Cardiac fibroblast (primary cell): ENCODE data around the gene IFNL4.
"Not testable (repeated sequence)": the region's sequence is repeated elsewhere in the genome, so short reads cannot be mapped to it uniquely, and the experiment has no call there.

ENCODE experiments used
- DNase-seq, 2 donors: peaks; one replicate each; pipeline versions ENCODE4 v3.0.0 to v3.0.0-alpha.2; 2010; ENCODE audit warnings: low read depth in 2 of 2
- H3K4me3 ChIP-seq, 2 donors: replicated peaks in 1 of 2; 1 replicate in 1 of 2; 2 replicates in 1 of 2; pipeline ENCODE4 v1.5.1; 2011; ENCODE audit warnings: low read depth in 2 of 2, low read length in 2 of 2, mild to moderate bottlenecking in 2 of 2, moderate library complexity in 1 of 2
- TF ChIP-seq, protein P1 (sequence below): IDR thresholded peaks from one replicate; pipeline ENCODE4 v1.5.1; 2011; ENCODE audit warnings: low read depth, mild to moderate bottlenecking, low read length, inconsistent platforms

The IFNL4 gene

DNA sequence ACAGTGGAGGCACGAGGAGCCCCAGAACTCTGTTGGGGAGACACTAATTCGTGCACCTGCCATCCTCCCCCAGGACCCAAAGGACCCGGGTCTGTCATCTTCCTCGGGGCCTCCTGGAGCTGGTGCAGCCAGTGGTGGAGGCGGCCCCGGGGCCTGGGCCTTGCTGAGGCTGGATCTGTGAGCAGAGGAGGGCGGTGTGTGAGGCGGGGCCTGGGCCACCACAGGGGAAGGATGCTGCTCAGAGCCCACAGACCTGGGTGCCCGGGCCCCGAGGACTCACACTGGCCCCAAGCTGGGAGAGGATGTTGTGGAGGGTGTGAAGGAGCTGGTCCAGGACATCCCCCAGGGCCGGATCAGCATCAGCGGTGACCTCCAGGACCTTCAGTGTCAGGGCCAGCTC lies 12.1 kb downstream of the IFNL4 start:
- TF ChIP-seq, protein P1, sequence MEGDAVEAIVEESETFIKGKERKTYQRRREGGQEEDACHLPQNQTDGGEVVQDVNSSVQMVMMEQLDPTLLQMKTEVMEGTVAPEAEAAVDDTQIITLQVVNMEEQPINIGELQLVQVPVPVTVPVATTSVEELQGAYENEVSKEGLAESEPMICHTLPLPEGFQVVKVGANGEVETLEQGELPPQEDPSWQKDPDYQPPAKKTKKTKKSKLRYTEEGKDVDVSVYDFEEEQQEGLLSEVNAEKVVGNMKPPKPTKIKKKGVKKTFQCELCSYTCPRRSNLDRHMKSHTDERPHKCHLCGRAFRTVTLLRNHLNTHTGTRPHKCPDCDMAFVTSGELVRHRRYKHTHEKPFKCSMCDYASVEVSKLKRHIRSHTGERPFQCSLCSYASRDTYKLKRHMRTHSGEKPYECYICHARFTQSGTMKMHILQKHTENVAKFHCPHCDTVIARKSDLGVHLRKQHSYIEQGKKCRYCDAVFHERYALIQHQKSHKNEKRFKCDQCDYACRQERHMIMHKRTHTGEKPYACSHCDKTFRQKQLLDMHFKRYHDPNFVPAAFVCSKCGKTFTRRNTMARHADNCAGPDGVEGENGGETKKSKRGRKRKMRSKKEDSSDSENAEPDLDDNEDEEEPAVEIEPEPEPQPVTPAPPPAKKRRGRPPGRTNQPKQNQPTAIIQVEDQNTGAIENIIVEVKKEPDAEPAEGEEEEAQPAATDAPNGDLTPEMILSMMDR: no peak
- DNase-seq: no peak
- H3K4me3 ChIP-seq: no peak overlapping the region

GRCh38 chr19:39232708-39233107 lies 15.9 kb downstream of the IFNL4 start:
- TF ChIP-seq, protein P1: no peak
- no peak overlapping the region for H3K4me3 ChIP-seq
- no peak for DNase-seq

DNA sequence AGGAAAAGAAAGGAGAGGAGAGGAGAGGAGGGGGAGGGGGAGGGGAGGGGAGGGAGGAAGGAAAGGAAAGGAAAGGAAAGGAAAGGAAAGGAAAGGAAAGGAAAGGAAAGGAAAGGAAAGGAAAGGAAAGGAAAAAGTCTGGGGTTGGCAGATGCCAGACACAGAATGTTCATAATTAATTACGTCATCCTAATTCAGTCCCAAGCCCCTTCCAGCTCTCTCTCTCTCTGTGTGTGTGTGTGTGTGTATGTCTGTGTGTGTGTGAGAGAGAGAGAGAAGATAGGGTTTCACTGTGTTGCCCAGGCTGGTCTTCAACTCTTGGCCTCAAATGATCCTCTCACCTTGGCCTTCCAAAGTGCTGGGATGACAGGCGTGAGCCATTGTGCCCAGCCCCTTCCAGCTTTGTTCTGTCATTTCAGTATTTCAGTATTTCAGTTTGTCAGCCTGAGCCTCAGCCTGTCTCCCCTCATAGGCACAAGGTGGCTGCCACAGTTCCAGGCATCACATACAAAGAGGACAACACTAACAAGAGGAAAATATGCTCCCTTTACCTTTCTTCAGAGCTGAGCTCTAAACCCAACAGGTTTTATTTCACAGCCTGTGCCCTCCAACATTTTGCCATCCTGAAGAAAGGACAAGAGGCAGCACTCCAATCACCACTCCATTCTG lies 18.4 kb downstream of the IFNL4 start:
- H3K4me3 ChIP-seq: no peak overlapping the region
- no peak for DNase-seq
- TF ChIP-seq, protein P1: no peak

DNA sequence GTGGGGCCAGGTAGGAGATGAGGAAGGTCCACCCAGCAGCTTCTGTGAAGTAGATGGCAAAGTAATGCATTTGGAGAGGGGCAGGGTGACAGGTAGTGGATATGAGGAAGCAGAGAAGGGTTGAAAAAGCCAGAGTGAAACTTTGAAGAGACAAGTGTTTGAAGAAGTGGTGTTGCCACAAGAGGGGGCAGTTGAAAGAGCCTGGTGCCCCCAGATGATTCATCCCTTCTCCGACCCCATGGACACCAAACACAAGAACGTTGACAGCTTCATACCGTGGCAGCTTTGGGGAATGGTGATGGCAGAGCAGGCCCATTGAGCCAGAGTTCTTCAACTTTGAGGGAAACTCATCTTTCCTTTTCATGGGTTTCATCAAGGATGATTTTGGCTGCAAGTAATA lies 23.7 kb downstream of the IFNL4 start:
- no peak overlapping the region for H3K4me3 ChIP-seq
- DNase-seq: no peak
- TF ChIP-seq, protein P1: no peak

DNA sequence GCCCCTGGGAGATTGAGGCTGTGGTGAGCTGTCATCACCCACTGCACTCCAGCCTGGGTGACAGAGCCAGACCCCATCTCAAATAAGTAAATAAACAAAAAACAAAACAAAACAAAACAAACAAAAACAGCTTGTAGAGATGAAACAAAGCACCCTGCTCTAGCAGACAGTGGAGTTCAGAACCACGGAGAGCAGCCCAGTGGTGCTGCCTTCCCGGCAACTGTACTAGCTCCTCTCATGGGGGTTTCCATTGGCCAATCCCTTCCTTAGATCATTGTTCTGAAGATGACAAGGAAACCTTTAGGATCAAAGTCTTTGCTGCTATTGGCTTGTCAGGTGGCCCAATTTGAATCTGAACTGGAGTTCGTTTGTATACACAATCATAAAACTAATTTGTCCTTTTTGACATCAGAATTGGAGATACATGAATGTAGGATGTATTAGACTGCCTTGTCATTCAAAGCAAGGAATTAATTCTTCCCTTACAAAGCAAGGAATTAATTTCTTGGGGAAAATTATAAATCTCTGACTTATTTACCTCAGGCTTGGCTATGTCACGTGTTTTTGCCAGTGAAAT lies 24.9 kb downstream of the IFNL4 start:
- H3K4me3 ChIP-seq: no peak overlapping the region
- TF ChIP-seq, protein P1: no peak
- peak; percentile 36 to 38 for DNase-seq

DNA sequence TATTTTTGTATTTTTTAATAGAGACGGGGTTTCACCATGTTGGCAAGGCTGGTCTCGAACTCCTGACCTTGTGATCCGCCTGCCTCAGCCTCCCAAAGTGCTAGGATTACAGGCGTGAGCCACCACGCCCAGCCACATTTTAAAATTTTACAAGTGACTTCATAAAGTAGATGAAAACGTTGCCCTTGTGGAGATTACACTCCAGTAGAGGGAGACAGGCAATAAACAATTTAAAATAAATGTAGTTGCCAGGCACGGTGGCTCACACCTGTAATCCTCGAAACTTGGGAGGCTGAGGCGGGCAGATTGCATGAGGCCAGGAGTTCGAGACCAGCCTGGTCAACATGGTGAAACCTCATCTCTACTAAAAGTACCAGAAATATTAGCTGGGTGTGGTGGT lies 29.5 kb downstream of the IFNL4 start:
- DNase-seq, H3K4me3 ChIP-seq: not testable (repeated sequence)

GRCh38 chr19:39218230-39219007 lies 30.2 kb downstream of the IFNL4 start:
- no peak for DNase-seq
- TF ChIP-seq, protein P1: no peak
- no peak overlapping the region for H3K4me3 ChIP-seq
